Non-pigmented ciliary epithelial cell (primary cell): ENCODE data around the gene INTS6.
"Not testable (repeated sequence)": the region's sequence is repeated elsewhere in the genome, so short reads cannot be mapped to it uniquely, and the experiment has no call there.

Experiments
- DNase-seq: peaks from one replicate; pipeline ENCODE4 v3.0.0-alpha.2; 2010; ENCODE audit warnings: low read depth

INTS6 gene

GRCh38 chr13:51415339-51415738 lies 37.5 kb downstream of the INTS6 start:
- DNase-seq: not testable (repeated sequence)

DNA sequence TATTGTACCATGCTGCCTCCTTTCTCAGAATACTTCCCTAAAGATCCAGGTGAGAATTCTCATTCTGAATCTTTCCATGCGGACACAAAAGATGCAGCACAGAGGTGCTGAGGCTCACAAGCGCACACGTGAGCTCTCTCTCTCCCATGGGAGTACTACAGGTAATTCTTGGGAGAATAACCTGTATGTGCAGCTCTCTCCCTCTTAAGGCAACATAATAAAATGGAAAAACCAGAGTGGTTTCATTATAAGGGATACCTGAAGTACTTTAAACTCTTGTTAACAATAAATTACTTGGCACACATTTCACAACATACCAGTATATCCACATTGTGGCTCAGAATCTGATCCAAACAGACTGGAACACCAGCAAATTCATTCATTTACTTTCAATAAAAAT lies 40.4 kb downstream of the INTS6 start:
- DNase-seq: no peak

DNA sequence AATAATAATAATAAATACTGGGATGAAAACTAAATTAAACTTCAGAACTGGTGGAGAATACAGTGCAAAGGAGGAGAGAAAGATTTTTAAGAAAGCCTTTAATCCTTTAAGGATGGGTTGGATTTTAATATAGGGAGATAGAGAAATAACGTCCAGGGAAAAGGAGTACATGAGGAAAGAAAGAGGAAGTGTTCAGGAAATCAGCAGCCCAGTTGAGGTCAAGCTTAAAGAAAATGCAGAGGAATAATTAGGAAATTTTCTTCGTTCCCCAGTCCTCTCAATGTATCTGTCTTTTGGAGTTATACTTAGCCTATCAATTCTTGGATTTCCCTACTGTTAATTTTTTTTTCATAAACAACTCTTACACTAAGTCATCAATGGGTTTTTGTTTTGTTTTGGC lies 47.7 kb downstream of the INTS6 start:
- DNase-seq: no peak

DNA sequence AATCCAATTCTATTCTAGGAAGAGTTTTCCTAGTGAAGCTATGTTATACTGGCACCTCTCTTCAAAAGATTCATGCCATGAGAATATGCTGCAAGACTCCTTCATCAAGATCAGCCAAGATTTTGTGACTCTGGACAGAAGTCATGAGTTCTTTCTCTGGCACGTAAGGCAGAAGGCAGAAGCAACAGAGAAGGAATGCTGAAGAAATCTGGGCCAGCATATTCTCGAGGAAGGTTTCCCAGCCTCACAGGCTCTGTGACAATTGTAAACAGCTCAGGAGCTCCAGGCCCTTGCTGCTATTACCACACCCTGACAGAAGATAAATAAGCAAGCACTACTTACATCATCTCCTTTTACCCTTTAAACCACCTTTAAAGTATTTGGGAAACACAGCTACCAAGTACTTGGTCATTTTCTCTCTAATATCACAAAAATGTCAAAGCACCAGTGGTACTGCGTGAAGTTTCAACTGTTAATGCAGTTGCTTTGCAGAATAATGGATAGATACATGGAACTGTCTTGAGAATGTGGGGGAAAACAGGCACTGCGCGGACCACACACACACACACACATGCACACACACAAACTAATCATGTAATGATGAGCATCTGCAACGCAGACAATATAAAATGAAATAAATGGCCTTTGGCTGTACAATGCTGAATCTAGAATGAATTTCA lies 55.4 kb downstream of the INTS6 start:
- peak; percentile 22 for DNase-seq

DNA sequence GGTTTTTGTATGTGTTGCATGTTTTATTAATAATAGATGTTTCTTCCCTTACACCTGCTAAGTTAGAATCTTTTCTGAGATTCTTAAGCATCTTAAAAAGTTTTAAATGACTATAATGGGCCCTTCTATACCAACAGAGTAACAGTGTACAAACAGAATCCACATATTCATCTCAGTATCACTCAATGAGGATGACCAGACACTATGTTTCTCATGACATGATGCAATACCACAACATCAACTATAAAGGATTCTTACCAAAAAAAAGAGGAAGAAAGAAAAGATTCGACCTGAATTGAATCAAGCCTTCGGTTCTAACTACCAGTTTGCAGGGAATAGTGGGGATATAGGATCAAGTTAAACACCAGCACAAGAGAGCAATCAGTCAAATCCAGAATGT lies 56.5 kb downstream of the INTS6 start:
- no peak for DNase-seq

- DNase-seq: no peak
These were observed 58.1 kb downstream of the INTS6 start for GRCh38 chr13:51394724-51395123.

DNA sequence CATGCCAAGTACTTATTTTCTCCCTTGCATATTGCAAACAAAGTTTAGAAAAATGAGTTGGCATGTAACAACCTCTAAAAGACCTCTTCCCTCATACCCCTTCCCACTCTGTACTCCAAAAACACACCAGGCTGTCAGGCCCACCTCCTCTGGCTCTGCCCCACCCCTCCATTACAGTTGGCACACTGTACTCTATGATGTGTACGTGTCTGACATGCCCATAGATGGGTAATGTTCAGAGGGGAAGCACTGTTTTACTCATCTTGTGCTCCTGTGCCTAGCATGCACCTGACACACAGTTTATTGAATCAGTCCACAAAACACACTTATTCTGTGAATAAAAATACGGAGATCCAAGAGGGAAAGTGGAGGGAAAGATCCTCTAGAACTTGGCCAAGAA lies 67.7 kb downstream of the INTS6 start:
- no peak for DNase-seq

GRCh38 chr13:51380269-51380668 lies 72.6 kb downstream of the INTS6 start:
- DNase-seq: peak; percentile 17

DNA sequence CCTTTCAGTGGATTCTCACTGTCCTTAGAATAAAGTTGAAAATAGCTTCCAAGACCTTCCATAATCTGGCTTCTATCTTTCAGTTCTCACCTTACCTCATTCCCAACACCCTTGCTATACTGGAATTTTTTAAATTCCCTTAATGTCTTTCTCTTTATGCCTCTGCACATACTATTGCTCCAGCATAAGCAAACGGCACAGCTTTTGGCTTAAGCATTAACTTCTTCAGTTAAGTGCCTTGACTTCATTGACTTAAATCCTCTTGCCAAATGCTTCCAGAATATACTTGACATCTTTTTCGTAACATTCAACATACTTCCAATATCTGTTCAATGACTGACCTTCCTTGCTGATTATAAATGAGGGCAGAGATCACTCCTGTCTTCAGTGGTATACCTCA lies 79.4 kb downstream of the INTS6 start:
- DNase-seq: no peak

- no peak for DNase-seq
These were observed 81.0 kb downstream of the INTS6 start for GRCh38 chr13:51371768-51372399.

DNA sequence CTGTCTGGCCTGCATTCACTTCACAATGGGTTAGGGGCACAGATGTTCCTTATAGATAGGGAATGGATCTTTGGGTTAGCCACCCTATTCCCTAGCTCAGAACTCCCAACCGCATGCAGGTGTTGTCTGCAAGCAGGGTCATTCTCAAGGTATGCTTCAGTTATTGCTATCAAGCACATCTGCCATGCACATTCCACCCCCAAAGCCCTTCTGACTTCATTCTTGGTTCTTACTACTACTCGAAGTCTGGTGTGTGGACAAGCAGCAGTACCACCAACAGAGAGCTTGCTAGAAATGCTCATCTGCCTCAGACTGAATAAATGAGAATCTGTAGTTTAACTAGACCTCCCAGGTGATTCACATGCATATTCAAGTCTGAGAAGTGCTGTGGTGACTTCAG lies 82.0 kb downstream of the INTS6 start:
- DNase-seq: no peak

DNA sequence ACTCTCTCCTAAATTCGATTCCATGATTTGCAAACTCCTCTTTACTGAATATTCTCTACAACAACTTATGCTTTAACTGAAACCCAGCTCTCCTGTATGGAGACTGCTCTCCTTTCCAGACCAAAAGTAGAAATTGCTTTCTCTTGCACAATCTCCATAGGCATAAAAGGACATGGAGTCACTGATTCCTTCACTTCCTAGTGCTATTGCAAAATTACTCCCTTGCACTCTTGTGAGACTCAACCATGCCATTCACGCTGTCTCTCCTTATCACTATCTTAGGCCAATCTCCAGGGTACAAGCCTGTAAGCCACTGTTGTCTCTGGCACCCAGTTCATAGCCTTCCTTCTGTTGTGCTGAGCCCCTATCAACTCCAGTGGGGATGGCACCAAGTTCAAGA lies 82.7 kb downstream of the INTS6 start:
- peak; percentile 3 for DNase-seq

DNA sequence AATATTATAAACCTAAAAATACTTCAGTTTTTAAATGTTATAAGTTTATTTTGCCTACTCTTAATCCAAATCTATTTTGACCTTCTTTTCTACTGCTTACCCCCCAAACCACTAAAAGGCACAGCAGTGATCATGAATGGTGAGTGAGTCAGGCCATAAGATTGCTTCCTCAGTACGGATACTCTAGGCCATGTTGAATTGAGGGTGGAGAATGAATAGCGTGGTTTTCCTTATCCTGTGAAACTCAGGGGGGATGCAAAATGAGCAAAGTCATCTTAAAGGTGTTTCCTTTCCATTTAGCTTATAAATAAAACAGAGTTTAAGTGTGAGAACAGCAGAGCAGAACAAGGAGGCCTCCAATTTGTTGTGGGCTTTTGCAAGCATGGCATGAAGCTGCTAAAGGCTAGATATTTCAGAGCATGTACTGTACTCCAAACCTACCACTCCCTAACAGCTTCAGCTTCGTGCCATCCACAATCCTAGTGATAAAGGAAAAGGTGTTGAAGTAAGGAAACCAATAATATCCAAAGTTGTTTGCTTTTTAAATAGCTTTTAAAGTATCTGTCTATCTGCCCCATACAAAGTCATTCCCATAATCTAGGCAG lies 88.3 kb downstream of the INTS6 start:
- DNase-seq: peak; percentile 62

DNA sequence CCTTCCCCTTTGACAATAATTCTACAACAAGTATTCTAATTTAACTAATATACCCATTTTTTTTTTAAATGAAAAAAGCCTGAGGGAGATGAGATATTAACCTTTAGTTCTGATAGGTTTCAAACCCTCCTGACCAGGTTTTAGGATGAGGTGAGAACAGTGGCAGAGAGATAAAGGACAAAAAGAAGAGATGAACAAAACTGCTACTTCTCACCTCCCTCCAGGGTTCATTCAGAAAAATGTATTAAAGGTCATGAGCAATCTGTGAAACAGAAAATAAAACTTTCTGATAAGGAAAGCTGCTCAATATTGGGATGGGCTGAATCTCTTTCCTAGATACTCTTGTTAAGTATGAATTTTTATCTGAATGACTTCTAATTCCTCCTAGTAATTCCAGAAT lies 89.2 kb downstream of the INTS6 start:
- no peak for DNase-seq

- DNase-seq: no peak
These were observed 91.7 kb downstream of the INTS6 start for GRCh38 chr13:51361106-51361505.

DNA sequence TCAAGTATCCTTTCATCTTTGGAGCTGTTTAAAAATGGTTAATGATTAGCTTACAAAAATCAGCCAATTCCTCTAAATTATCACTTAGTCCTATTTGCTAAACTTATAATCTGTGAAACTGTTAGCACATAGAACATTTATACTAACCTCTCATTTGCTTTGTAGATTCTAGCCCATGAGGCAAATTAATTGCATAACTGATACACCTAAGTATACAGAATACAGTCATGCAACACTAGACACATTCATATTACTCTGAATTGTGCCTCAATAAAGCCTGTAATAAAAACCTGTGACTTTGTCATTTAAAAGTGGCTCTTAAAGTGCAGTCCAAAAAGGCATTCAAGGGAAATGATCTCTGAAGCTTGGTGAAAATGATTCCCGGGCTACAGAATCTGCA lies 92.3 kb downstream of the INTS6 start:
- DNase-seq: no peak

GRCh38 chr13:51359352-51359751 lies 93.5 kb downstream of the INTS6 start:
- DNase-seq: no peak

- DNase-seq: no peak
These were observed 94.8 kb downstream of the INTS6 start for GRCh38 chr13:51357928-51358595.

GRCh38 chr13:51355217-51355616 lies 97.6 kb downstream of the INTS6 start:
- no peak for DNase-seq

DNA sequence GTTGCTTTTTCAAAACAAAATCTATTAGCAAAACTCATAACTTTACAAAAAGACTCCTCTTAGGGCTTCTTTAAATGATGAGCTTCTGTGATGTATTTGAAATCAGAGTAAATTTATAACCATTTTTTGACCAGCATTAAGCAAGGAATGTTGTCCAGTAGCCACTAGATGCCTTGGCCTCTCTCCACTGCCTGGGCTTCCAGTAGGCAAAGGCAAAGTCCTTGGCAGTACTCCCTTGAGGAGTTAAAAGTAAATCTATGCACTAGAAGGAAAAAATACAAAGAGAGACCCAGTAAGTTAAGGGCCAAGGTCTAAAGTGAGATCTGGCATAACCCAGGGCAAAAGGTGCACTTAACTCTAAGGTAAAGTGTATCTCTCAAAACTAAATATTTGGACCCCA lies 103.8 kb downstream of the INTS6 start:
- no peak for DNase-seq

DNA sequence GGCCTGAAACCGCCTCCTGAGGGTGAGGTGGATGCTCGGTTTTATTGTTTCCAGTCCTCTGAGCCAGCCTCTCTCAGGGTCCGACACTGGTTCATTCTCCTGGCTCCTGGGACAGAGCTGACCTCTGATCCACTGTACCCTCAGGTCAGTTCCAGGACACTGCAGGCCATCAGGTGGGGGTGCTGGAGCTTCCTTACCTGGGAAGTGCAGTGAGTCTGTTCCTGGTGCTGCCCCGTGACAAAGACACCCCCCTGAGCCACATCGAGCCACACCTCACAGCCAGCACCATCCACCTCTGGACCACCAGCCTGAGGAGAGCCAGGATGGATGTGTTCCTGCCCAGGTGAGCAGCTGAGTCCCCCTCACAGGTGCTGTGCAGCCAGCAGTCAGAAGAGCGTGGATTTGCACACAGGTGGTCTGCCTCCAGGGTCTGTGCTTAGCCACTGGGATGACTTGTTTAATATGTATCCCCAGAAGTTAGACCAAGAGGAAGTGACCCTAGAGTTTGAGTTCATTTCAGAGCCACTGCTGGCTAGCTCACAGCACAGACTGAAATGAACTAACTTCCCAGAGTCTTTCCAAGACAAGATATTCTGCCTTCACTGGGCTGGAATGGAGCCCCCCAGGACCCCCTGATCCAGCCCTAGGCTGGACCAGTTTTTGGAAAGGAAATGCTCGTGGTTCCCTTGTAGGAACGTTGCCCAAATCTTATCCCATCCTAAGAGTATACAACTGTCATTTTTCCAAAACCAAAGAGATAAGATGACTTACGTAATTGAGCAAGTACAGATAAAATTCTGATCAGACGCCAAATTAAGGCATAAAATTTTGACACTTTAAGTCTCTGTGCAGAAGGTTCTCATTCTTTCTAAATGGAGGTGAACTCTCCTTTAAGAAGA lies 104.5 kb downstream of the INTS6 start:
- no peak for DNase-seq

GRCh38 chr13:51347099-51347498 lies 105.7 kb downstream of the INTS6 start:
- DNase-seq: no peak
